ENCODE measurements around the gene ABHD16A.

DNA sequence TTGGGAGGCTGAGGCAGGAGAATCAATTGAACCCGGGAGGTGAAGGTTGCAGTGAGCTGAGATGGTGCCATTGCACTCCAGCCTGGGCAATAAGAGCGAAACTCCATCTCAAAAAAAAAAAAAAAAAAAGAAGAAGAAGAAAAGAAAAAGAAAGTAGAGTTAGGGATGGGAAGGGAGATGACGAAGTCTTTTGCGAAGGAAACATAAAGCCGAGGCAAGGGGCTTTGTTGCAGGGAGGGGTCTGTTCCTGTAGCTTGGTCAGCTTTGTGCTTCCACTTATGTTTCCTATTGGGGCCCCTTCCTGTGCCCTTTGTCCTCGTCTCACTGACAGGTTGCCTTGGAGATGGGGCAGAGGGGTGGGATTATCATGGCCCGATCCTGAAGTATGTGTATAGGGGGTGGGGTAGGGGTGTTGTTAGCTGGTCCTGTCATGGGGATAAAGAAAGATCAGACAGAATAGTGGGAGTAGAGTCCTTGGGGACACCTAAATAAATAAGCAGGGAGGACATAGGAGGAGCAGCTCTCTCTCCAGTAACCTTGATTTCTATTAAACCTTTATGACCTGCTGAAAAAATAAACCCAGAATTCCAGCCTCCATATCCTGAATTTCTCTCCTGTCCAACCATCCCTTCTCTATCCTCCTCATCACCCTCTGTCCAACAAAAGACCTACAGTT is 34.3 kb upstream of the ABHD16A start:
- TF ChIP-seq, protein P1, sequence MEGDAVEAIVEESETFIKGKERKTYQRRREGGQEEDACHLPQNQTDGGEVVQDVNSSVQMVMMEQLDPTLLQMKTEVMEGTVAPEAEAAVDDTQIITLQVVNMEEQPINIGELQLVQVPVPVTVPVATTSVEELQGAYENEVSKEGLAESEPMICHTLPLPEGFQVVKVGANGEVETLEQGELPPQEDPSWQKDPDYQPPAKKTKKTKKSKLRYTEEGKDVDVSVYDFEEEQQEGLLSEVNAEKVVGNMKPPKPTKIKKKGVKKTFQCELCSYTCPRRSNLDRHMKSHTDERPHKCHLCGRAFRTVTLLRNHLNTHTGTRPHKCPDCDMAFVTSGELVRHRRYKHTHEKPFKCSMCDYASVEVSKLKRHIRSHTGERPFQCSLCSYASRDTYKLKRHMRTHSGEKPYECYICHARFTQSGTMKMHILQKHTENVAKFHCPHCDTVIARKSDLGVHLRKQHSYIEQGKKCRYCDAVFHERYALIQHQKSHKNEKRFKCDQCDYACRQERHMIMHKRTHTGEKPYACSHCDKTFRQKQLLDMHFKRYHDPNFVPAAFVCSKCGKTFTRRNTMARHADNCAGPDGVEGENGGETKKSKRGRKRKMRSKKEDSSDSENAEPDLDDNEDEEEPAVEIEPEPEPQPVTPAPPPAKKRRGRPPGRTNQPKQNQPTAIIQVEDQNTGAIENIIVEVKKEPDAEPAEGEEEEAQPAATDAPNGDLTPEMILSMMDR (IDR thresholded peaks at IDR 0.05; ENCODE audit: low read depth, low read length, missing input control) = no peak
- TF ChIP-seq REST (IDR thresholded peaks at IDR 0.05) (no peak), TAF1 (conservative IDR thresholded peaks at IDR 0.05) (no peak), HNF4A (conservative IDR thresholded peaks at IDR 0.05) (peak in 1 of 2 donors; percentile 12), JUND (IDR thresholded peaks at IDR 0.05) (no peak), ATF3 (IDR thresholded peaks at IDR 0.05) (no peak), HNF4G (IDR thresholded peaks at IDR 0.05) (no peak)
- TF ChIP-seq, protein P2, sequence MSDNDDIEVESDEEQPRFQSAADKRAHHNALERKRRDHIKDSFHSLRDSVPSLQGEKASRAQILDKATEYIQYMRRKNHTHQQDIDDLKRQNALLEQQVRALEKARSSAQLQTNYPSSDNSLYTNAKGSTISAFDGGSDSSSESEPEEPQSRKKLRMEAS (IDR thresholded peaks at IDR 0.05) = no peak
- TF ChIP-seq, protein P3, sequence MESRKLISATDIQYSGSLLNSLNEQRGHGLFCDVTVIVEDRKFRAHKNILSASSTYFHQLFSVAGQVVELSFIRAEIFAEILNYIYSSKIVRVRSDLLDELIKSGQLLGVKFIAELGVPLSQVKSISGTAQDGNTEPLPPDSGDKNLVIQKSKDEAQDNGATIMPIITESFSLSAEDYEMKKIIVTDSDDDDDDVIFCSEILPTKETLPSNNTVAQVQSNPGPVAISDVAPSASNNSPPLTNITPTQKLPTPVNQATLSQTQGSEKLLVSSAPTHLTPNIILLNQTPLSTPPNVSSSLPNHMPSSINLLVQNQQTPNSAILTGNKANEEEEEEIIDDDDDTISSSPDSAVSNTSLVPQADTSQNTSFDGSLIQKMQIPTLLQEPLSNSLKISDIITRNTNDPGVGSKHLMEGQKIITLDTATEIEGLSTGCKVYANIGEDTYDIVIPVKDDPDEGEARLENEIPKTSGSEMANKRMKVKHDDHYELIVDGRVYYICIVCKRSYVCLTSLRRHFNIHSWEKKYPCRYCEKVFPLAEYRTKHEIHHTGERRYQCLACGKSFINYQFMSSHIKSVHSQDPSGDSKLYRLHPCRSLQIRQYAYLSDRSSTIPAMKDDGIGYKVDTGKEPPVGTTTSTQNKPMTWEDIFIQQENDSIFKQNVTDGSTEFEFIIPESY (IDR thresholded peaks at IDR 0.05) = peak; percentile 25

Data from liver (tissue), 3 donors.